Type B pancreatic cell (in vitro differentiated cells): ENCODE measurements around the gene NPAS1. TPM values are rescaled to one million over a fixed set of nuclear protein-coding genes. Genes with fewer than 3 reads are reported as not detected.

Experiments
- DNase-seq: peaks from one replicate; pipeline ENCODE4 v3.0.0; 2021; ENCODE audit warnings: mixed read lengths; ENCODE audit not compliant: unreplicated experiment; ENCODE audit errors: extremely low spot score
- H3K27ac Mint-ChIP-seq: 2 replicates; pipeline ENCODE4 v1.8.0; 2021; ENCODE audit warnings: mild to moderate bottlenecking, mixed read lengths
- H3K27me3 Mint-ChIP-seq: 2 replicates; pipeline ENCODE4 v1.8.0; 2021; ENCODE audit warnings: mixed read lengths
- H3K36me3 Mint-ChIP-seq: 2 replicates; pipeline ENCODE4 v1.8.0; 2021; ENCODE audit warnings: mixed read lengths
- H3K4me1 Mint-ChIP-seq: one replicate; pipeline ENCODE4 v1.8.0; 2021; ENCODE audit warnings: mixed read lengths; ENCODE audit not compliant: unreplicated experiment
- H3K4me3 Mint-ChIP-seq: 2 replicates; pipeline ENCODE4 v1.8.0; 2021; ENCODE audit warnings: mild to moderate bottlenecking, mixed read lengths
- H3K9me3 Mint-ChIP-seq: 2 replicates; pipeline ENCODE4 v1.8.0; 2021; ENCODE audit warnings: mixed read lengths
- total RNA-seq: library from RNA; stranded (reverse); gene quantifications from 2 replicates; pipeline ENCODE4 v1.2.1, GENCODE V29; 2021; ENCODE audit warnings: low replicate concordance
- TF ChIP-seq, protein P1 (sequence below): fragments of 200-600 bp; sonication (generic); conservative IDR thresholded peaks from 2 replicates; pipeline ENCODE4 v1.5.0; 2021; ENCODE audit warnings: antibody characterized with exemption, mild to moderate bottlenecking

The NPAS1 gene
- total RNA-seq, 1 donor from 2014 or later: 3.6 TPM

DNA sequence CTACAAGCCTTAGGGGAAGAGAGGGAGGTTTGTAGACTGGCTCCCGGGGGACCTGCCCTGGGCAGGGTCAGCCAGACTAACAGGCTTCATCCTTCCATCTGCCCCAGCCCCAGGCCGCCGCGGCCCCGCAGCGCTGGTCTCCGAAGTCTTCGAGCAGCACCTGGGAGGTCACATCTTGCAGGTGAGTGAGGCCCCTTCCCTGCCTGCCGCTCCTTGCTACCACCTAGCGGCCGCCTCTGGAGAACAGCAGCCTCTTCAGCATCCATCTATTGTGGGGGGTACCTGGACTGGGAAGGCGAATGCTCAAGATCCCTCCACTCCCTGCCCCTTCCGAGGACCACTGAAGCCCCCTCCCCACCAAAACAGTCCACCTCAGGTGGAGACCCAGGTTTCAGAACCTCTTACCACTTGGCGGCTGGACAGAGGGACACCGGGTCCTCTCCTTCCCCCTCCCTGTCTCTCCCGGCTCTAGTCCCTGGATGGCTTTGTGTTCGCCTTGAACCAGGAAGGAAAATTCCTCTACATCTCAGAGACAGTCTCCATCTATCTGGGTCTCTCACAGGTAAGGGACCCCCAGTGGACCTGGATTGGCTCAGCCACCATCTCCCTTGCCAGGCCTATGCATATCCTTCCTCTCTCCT, 12.7 kb downstream of the NPAS1 start:
- H3K36me3 Mint-ChIP-seq: no peaks in the 10 kb centered on the region
- DNase-seq: no peak
- no peak overlapping the region for H3K27ac Mint-ChIP-seq
- H3K9me3 Mint-ChIP-seq: no peaks in the 10 kb centered on the region
- no peak overlapping the region for H3K4me3 Mint-ChIP-seq
- H3K27me3 Mint-ChIP-seq: peaks cover 36% of the 10 kb centered on the region
- H3K4me1 Mint-ChIP-seq: peaks cover 17% of the 10 kb centered on the region
- TF ChIP-seq, protein P1, sequence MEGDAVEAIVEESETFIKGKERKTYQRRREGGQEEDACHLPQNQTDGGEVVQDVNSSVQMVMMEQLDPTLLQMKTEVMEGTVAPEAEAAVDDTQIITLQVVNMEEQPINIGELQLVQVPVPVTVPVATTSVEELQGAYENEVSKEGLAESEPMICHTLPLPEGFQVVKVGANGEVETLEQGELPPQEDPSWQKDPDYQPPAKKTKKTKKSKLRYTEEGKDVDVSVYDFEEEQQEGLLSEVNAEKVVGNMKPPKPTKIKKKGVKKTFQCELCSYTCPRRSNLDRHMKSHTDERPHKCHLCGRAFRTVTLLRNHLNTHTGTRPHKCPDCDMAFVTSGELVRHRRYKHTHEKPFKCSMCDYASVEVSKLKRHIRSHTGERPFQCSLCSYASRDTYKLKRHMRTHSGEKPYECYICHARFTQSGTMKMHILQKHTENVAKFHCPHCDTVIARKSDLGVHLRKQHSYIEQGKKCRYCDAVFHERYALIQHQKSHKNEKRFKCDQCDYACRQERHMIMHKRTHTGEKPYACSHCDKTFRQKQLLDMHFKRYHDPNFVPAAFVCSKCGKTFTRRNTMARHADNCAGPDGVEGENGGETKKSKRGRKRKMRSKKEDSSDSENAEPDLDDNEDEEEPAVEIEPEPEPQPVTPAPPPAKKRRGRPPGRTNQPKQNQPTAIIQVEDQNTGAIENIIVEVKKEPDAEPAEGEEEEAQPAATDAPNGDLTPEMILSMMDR: peak; percentile 80

DNA sequence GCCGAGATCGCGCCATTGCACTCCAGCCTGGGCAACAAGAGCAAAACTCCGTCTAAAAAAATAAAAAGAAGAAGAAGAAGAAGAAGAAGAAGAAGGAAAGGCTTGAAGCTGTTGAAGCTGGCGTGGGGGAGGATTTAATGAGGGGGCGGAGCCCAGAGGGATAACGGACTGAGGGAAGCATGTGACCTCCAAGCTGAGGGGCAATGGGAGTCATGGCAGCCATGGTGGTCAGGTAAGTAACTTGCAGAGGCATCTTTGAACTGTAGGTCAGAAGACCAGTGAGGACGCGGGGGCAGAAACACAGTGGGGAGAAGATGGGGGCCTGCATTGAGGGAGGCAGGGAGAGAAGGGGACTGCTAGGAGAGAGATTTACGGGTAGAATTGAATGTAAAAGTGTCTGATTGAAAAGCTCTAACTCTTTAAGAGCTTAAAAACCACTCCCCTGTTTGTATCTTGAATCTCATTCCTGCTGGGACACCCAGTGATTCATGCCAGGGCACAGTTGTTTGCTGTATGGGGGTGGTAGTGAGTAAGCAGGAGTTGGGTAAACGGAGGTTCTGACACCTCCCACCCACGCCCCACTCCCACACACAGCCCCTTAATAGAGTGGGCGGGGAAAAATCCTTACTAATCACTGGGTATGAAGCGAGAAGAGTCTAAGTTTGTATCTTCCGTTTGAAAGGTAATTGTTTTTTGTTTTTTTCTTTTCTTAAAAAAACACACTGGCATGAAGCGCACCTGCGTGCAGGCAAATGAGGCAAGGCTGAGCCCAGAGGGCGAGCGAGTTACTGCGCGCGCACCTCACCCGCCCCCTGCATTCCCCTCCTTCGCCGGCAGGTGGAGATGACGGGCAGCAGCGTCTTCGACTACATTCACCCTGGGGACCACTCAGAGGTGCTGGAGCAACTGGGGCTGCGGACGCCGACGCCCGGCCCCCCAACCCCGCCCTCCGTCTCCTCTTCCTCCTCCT, 15.8 kb downstream of the NPAS1 start:
- H3K4me3 Mint-ChIP-seq: peak overlapping the region; percentile 90
- TF ChIP-seq, protein P1: peak; percentile 96
- H3K4me1 Mint-ChIP-seq: peaks cover 13% of the 10 kb centered on the region
- peak; percentile 93 for DNase-seq
- peaks cover 14% of the 10 kb centered on the region for H3K27me3 Mint-ChIP-seq
- H3K36me3 Mint-ChIP-seq: no peaks in the 10 kb centered on the region
- H3K27ac Mint-ChIP-seq: peak overlapping the region; percentile 81
- H3K9me3 Mint-ChIP-seq: no peaks in the 10 kb centered on the region

DNA sequence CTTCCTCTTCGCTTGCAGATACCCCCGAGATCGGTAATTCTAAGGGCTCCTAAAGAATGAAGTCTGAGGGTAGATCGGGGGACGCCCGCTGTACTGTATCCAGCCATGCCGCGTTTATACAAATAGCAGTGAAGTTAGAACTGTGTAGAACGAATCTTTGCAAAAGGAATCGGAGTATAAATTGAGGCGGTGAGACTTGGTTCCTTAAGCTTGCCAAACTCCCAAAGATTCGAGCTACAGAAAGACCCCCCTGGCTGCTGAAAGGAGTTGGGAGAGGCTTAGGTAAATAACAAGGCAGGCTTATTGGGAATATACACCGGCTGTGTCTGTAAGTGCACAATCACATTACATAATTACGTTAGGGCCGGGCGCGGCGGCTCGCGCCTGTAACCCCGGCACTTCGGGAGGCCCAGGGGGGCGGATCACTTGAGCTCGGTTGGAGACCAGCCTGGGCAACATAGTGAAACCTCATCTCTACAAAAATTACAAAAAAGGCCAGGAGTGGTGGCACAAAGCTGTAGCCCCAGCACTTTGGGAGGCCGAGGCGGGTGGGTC, 16.5 kb downstream of the NPAS1 start:
- H3K4me3 Mint-ChIP-seq: peak overlapping the region; percentile 90
- peaks cover 10% of the 10 kb centered on the region for H3K27me3 Mint-ChIP-seq
- peaks cover 13% of the 10 kb centered on the region for H3K4me1 Mint-ChIP-seq
- H3K36me3 Mint-ChIP-seq: no peaks in the 10 kb centered on the region
- DNase-seq: no peak
- TF ChIP-seq, protein P1: peak; percentile 36
- no peaks in the 10 kb centered on the region for H3K9me3 Mint-ChIP-seq
- H3K27ac Mint-ChIP-seq: peak overlapping the region; percentile 81

DNA sequence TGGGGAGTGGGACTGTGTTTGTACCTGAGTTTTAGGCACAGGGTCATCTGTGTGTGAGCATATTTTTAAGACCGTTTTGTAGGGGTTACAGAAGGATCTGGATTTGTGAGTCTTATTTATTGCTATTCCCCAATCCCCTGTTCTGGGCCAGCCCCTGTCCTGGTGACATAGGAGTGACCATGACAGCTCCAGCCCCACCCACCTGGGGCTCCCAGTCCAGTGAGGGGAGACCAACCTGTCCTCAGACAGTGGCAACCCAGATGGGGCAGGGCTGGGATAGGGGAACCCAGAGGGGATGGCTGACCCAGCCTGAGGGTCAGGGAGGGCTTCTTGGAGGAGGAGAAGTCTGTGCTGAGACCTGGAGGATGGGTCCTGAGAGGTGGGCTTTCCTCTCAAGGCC, 18.1 kb downstream of the NPAS1 start:
- no peaks in the 10 kb centered on the region for H3K27me3 Mint-ChIP-seq
- no peaks in the 10 kb centered on the region for H3K9me3 Mint-ChIP-seq
- H3K27ac Mint-ChIP-seq: no peak overlapping the region
- DNase-seq: no peak
- TF ChIP-seq, protein P1: no peak
- peak overlapping the region; percentile 46 for H3K4me3 Mint-ChIP-seq
- H3K36me3 Mint-ChIP-seq: no peaks in the 10 kb centered on the region
- H3K4me1 Mint-ChIP-seq: peaks cover 13% of the 10 kb centered on the region

DNA sequence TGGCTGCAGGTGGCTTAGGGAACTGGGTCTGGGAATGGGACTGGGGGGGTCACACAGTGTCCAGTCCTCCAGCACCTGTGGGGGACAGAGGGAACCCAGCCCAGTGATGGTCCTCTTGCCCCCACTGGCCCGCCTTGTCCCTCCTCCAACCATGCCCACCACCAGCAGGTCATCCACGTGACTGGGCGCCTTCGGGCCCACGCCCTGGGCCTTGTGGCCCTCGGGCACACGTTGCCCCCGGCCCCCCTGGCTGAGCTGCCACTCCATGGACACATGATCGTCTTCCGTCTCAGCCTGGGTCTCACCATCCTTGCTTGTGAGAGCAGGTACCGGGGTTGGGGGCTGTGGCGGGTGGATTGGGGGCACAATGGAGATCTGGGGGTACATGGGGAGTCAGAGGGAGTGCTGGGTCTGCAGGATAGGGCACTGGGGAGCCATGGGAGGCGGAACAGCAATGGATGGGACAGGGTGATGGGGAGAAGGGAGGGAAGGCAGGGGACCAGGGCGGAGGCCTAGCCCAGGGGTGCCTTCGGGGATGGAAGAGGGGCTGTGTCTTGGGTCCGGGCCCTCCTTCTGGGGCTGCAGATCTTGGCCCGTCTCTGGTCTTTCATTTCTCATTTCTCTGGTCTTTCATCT, 19.7 kb downstream of the NPAS1 start:
- H3K36me3 Mint-ChIP-seq: no peaks in the 10 kb centered on the region
- no peaks in the 10 kb centered on the region for H3K27me3 Mint-ChIP-seq
- H3K27ac Mint-ChIP-seq: no peak overlapping the region
- H3K4me3 Mint-ChIP-seq: no peak overlapping the region
- TF ChIP-seq, protein P1: no peak
- H3K4me1 Mint-ChIP-seq: peaks cover 13% of the 10 kb centered on the region
- H3K9me3 Mint-ChIP-seq: no peaks in the 10 kb centered on the region
- no peak for DNase-seq
